Panc1 (cell line): ENCODE data around the gene TAP2. TPM values are rescaled to one million over a fixed set of nuclear protein-coding genes. Genes with fewer than 3 reads are reported as not detected.

Source experiments
- ATAC-seq: fragments of 200-7000 bp; cut with Tn5 transposase; 2 replicates; pipeline ENCODE4 v1.9.1; 2020; ENCODE audit warnings: mild to moderate bottlenecking, moderate library complexity
- BruUV-seq: library from RNA; stranded (reverse); fragments of 400-500 nt; replicated peaks from 2 replicates; lab custom pipeline; 2021; lab: Mats Ljungman, UMichigan
- CTCF ChIA-PET: fragments of 300-600 bp; sonication (Branson Sonifier 250); formaldehyde crosslinking; loops from one replicate; lab custom pipeline; 2022; ENCODE audit warnings: antibody characterized with exemption; lab: Charles Lee
- POLR2A ChIA-PET: fragments of 300-600 bp; sonication (Branson Sonifier 250); formaldehyde crosslinking; loops from one replicate; lab custom pipeline; 2022; ENCODE audit warnings: antibody characterized with exemption; lab: Charles Lee
- DNase-seq: peaks from one replicate; pipeline ENCODE4 v3.0.0-alpha.2; 2010; ENCODE audit warnings: low read depth, low spot score
- H3K27ac ChIP-seq: 2 replicates; pipeline ENCODE4 v1.5.1; 2011; ENCODE audit warnings: mild to moderate bottlenecking, low read length, inconsistent platforms
- H3K27me3 ChIP-seq: fragments of 200-500 bp; sonication (Bioruptor generic); 2 replicates; pipeline ENCODE4 v1.6.0; 2014; ENCODE audit warnings: low read length, inconsistent platforms; ENCODE audit not compliant: control insufficient read depth, insufficient read depth
- H3K36me3 ChIP-seq: fragments of 200-500 bp; sonication (Bioruptor generic); 2 replicates; pipeline ENCODE4 v1.5.1; 2014; ENCODE audit warnings: inconsistent platforms, mild to moderate bottlenecking, low read length, moderate library complexity; ENCODE audit not compliant: control insufficient read depth, insufficient read depth
- H3K4me1 ChIP-seq: 2 replicates; pipeline ENCODE4 v1.5.1; 2011; ENCODE audit warnings: inconsistent platforms, mild to moderate bottlenecking, low read length, moderate library complexity; ENCODE audit not compliant: control insufficient read depth, insufficient read depth
- H3K4me3 ChIP-seq, 2 experiments: 2 replicates each; pipeline ENCODE4 v1.5.1; 2011 to 2012; ENCODE audit warnings: low read depth in 2 of 2, low read length in 2 of 2, mild to moderate bottlenecking in 2 of 2, inconsistent platforms in 1 of 2, moderate library complexity in 1 of 2
- H3K9me3 ChIP-seq: fragments of 200-500 bp; sonication (Bioruptor generic); 2 replicates; pipeline ENCODE4 v1.5.1; 2014; ENCODE audit warnings: low read depth, mild to moderate bottlenecking, inconsistent platforms, low read length, moderate library complexity; ENCODE audit not compliant: control insufficient read depth, insufficient read depth
- CTCF ChIP-seq: fragments of 450-650 bp; IDR thresholded peaks from 2 replicates; pipeline ENCODE4 v1.5.1; 2017; ENCODE audit warnings: mild to moderate bottlenecking
- POLR2AphosphoS5 ChIP-seq: IDR thresholded peaks from 2 replicates; pipeline ENCODE4 v1.6.1; 2012; ENCODE audit warnings: mild to moderate bottlenecking, low read depth, low read length, moderate library complexity
- REST ChIP-seq, 2 experiments: IDR thresholded peaks; 2 replicates each; pipeline ENCODE4 v1.6.1; 2011 to 2012; ENCODE audit warnings: low read depth in 2 of 2, control low read depth in 1 of 2, low read length in 1 of 2, mild to moderate bottlenecking in 1 of 2, moderate library complexity in 1 of 2; ENCODE audit not compliant: insufficient read depth in 1 of 2
- SIN3A ChIP-seq: IDR thresholded peaks from 2 replicates; pipeline ENCODE4 v1.6.1; 2012; ENCODE audit warnings: low read depth, mild to moderate bottlenecking, low read length, moderate library complexity, borderline replicate concordance; ENCODE audit not compliant: insufficient read depth
- TCF7L2 ChIP-seq: IDR thresholded peaks from 2 replicates; pipeline ENCODE4 v1.6.1; 2011; ENCODE audit warnings: mild to moderate bottlenecking, low read depth, low read length, inconsistent platforms
- in situ Hi-C: cut with HindIII; loops from 2 replicates; pipeline ENCODE4 v1.10.0; 2016; ENCODE audit warnings: low sequenced_read_pairs, low pct_unique_long_range_greater_than_20kb
- intact Hi-C: fragments of 100-400 bp; cut with micrococcal nuclease; formaldehyde crosslinking; loops from one replicate; pipeline ENCODE4 v1.10.0; 2022; ENCODE audit not compliant: unreplicated experiment
- total RNA-seq: library from RNA; stranded (reverse); gene quantifications from one replicate; pipeline ENCODE4 v1.2.1, GENCODE V29; 2021; ENCODE audit not compliant: unreplicated experiment

Gene TAP2
- total RNA-seq, 1 experiment from 2014 or later: 93.6 TPM

GRCh38 chr6:32886681-32887383 is 48.3 kb upstream of the TAP2 start:
- Histone ChIP-seq H3K36me3 (no peaks in the 10 kb centered on the region), H3K4me1 (no peaks in the 10 kb centered on the region), H3K9me3 (no peaks in the 10 kb centered on the region), H3K27ac (no peak overlapping the region), H3K4me3 (no peak overlapping the region), H3K27me3 (no peaks in the 10 kb centered on the region)
- CTCF ChIA-PET: interaction anchor here (0.6 to 1.8 kb wide), 3 partner anchors 47 to 98 kb away, joined by 3 to 11 read pairs (median 4); no protein-coding TSS in a partner anchor
- DNase-seq: no peak
- in situ Hi-C loops (no loop called here), intact Hi-C loops (loop anchor here (5.0 kb wide), 2 partner anchors 60 to 95 kb away; no protein-coding TSS in a partner anchor)
- ATAC-seq: no peak
- BruUV-seq: no TSS peak
- TF ChIP-seq POLR2AphosphoS5 (no peak), SIN3A (no peak), TCF7L2 (no peak), REST (IDR thresholded peaks at IDR 0.05; ENCODE audit: insufficient read depth in 1 of 2, low read depth in 2 of 2, low read length in 1 of 2) (no peak), CTCF (no peak)
- POLR2A ChIA-PET: interaction anchor here (0.6 to 1.2 kb wide), 3 partner anchors 57 to 145 kb away, joined by 3 to 4 read pairs (median 3); no protein-coding TSS in a partner anchor

- DNase-seq (no peak), ATAC-seq (peak; percentile 80)
- Histone ChIP-seq H3K27me3 (no peaks in the 10 kb centered on the region), H3K9me3 (no peaks in the 10 kb centered on the region), H3K4me1 (no peaks in the 10 kb centered on the region), H3K27ac (no peak overlapping the region), H3K36me3 (no peaks in the 10 kb centered on the region), H3K4me3 (no peak overlapping the region)
- in situ Hi-C loops: no loop called here
- intact Hi-C loops: loop anchor here (5.0 kb wide), 2 partner anchors 62 to 97 kb away; no protein-coding TSS in a partner anchor
- BruUV-seq: no TSS peak
- TF ChIP-seq POLR2AphosphoS5 (no peak), CTCF (peak; percentile 72)
- ChIA-PET CTCF (interaction anchor here (0.6 to 1.8 kb wide), 7 partner anchors 9 to 301 kb away, joined by 3 to 11 read pairs (median 3); no protein-coding TSS in a partner anchor), POLR2A (interaction anchor here (0.6 to 1.2 kb wide), 3 partner anchors 58 to 87 kb away, joined by 3 to 5 read pairs (median 4); no protein-coding TSS in a partner anchor)
Measured at GRCh38 chr6:32885698-32886286, 47.3 kb upstream of the TAP2 start.
